ENCODE measurements around the gene STRIP1. TPM values are rescaled to one million over a fixed set of nuclear protein-coding genes. Genes with fewer than 3 reads are reported as not detected.

STRIP1 gene
- total RNA-seq, 1 donor: 51.4 TPM

- Histone ChIP-seq H2AFZ (ENCODE audit: low read length) (no peak overlapping the region), H3K36me3 (ENCODE audit: insufficient read depth, low read length) (peaks cover 35% of the 10 kb centered on the region), H3K27ac (ENCODE audit: low read depth, low read length) (peak overlapping the region; percentile 16), H3K4me3 (ENCODE audit: insufficient read depth, low read length) (no peak overlapping the region), H3K4me1 (ENCODE audit: insufficient read depth, low read length) (peaks cover 55% of the 10 kb centered on the region), H3K4me2 (ENCODE audit: insufficient read depth, low read length) (no peak overlapping the region), H4K20me1 (ENCODE audit: insufficient read depth, low read length) (peaks cover 25% of the 10 kb centered on the region), H3K9me3 (ENCODE audit: low read depth, low read length) (no peaks in the 10 kb centered on the region), H3K79me2 (ENCODE audit: insufficient read depth, low read length) (no peaks in the 10 kb centered on the region), H3K27me3 (ENCODE audit: insufficient read depth, low read length) (no peaks in the 10 kb centered on the region)
- no peak for TF ChIP-seq CTCF (IDR thresholded peaks at IDR 0.05; ENCODE audit: extremely low read depth, low read depth, low read length)
- DNase-seq (ENCODE audit: insufficient read length, low spot score, missing footprints): no peak
Measured at GRCh38 chr1:110058591-110058990, 24.2 kb downstream of the STRIP1 start.

- Histone ChIP-seq H3K9me3 (ENCODE audit: low read depth, low read length) (no peaks in the 10 kb centered on the region), H3K4me3 (ENCODE audit: insufficient read depth, low read length) (no peak overlapping the region), H3K27ac (ENCODE audit: low read depth, low read length) (no peak overlapping the region), H3K4me1 (ENCODE audit: insufficient read depth, low read length) (peaks cover 51% of the 10 kb centered on the region), H3K79me2 (ENCODE audit: insufficient read depth, low read length) (no peaks in the 10 kb centered on the region), H3K36me3 (ENCODE audit: insufficient read depth, low read length) (peaks cover 29% of the 10 kb centered on the region), H3K27me3 (ENCODE audit: insufficient read depth, low read length) (no peaks in the 10 kb centered on the region), H3K4me2 (ENCODE audit: insufficient read depth, low read length) (no peak overlapping the region), H4K20me1 (ENCODE audit: insufficient read depth, low read length) (peaks cover 25% of the 10 kb centered on the region), H2AFZ (ENCODE audit: low read length) (no peak overlapping the region)
- TF ChIP-seq CTCF (IDR thresholded peaks at IDR 0.05; ENCODE audit: extremely low read depth, low read depth, low read length): no peak
- no peak for DNase-seq (ENCODE audit: insufficient read length, low spot score, missing footprints)
Measured at GRCh38 chr1:110059133-110059863, 24.9 kb downstream of the STRIP1 start.

GRCh38 chr1:110060034-110060661, 25.7 kb downstream of the STRIP1 start:
- Histone ChIP-seq H3K9me3 (ENCODE audit: low read depth, low read length) (no peaks in the 10 kb centered on the region), H4K20me1 (ENCODE audit: insufficient read depth, low read length) (peaks cover 25% of the 10 kb centered on the region), H3K27me3 (ENCODE audit: insufficient read depth, low read length) (no peaks in the 10 kb centered on the region), H3K4me3 (ENCODE audit: insufficient read depth, low read length) (no peak overlapping the region), H3K36me3 (ENCODE audit: insufficient read depth, low read length) (peaks cover 21% of the 10 kb centered on the region), H3K79me2 (ENCODE audit: insufficient read depth, low read length) (no peaks in the 10 kb centered on the region), H3K4me2 (ENCODE audit: insufficient read depth, low read length) (no peak overlapping the region), H3K4me1 (ENCODE audit: insufficient read depth, low read length) (peaks cover 42% of the 10 kb centered on the region), H3K27ac (ENCODE audit: low read depth, low read length) (no peak overlapping the region), H2AFZ (ENCODE audit: low read length) (no peak overlapping the region)
- peak; percentile 85 for TF ChIP-seq CTCF (IDR thresholded peaks at IDR 0.05; ENCODE audit: extremely low read depth, low read depth, low read length)
- DNase-seq (ENCODE audit: insufficient read length, low spot score, missing footprints): no peak

GRCh38 chr1:110060662-110061060, 26.2 kb downstream of the STRIP1 start:
- no peak overlapping the region for H2AFZ ChIP-seq (ENCODE audit: low read length)
- H4K20me1 ChIP-seq (ENCODE audit: insufficient read depth, low read length): peaks cover 25% of the 10 kb centered on the region
- H3K27me3 ChIP-seq (ENCODE audit: insufficient read depth, low read length): no peaks in the 10 kb centered on the region
- no peak overlapping the region for H3K27ac ChIP-seq (ENCODE audit: low read depth, low read length)
- no peaks in the 10 kb centered on the region for H3K9me3 ChIP-seq (ENCODE audit: low read depth, low read length)
- DNase-seq (ENCODE audit: insufficient read length, low spot score, missing footprints): no peak
- TF ChIP-seq CTCF (IDR thresholded peaks at IDR 0.05; ENCODE audit: extremely low read depth, low read depth, low read length): no peak
- H3K79me2 ChIP-seq (ENCODE audit: insufficient read depth, low read length): no peaks in the 10 kb centered on the region
- peaks cover 37% of the 10 kb centered on the region for H3K4me1 ChIP-seq (ENCODE audit: insufficient read depth, low read length)
- H3K4me3 ChIP-seq (ENCODE audit: insufficient read depth, low read length): no peak overlapping the region
- H3K36me3 ChIP-seq (ENCODE audit: insufficient read depth, low read length): peaks cover 16% of the 10 kb centered on the region
- no peak overlapping the region for H3K4me2 ChIP-seq (ENCODE audit: insufficient read depth, low read length)

Measured in osteoblast (primary cell).